ENCODE data around the gene PRPF40A.

The PRPF40A gene

DNA sequence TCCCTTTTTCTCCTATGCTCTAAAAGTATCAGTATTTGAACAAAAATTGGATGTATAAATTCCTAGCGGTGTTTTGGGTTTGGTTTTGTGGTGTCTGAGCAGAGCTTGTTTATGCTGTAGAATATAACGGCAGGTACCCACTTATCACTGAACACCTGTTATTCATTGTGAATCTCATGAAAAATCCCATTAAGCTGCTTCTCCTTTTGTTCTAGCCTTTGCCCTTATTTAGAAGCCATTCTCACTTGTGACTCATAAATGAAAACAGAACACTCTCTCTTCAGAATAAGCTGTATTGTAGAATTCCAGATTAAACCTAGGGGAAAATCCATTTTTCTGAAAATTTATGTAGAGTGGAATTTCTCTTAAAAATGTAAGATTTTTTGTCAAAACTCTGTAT is 104.0 kb downstream of the PRPF40A start:
- DNase-seq, result no peak

DNA sequence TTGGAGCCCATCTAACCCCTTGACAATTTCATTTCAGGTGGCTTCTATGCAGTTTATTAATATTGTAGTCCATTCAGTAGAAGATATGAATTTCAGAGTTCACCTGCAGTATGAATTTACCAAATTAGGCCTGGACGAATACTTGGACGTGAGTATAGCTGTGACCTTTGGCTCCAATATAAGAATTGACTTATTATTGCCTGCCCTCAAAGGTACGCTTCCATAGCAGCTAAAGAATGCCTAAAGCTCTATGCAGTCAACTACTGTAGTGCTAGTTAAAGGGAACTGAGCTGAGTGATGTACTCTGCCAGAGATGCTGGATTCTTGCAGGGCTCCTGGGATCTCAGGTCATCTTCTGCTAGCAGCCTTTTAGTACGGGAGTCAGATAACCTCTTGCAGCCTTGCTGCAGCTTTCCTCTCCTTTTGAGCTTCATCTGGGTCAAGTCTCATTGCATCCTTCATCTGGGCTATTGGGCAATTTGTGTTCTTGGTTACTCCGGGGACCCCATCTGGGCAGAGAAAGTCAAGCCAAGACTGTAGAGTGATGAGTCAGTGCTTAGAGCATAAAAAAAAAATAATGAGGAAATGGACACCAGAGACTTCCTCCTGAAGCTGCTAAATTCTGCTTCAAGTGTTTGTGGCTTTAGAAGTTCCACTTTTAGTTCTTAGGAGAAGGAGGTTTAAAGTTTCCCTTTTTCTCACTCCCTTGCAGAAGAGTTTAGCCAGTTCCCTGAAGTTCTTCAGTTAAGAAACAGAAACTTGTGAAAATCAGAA is 105.6 kb downstream of the PRPF40A start:
- DNase-seq, result no peak

DNA sequence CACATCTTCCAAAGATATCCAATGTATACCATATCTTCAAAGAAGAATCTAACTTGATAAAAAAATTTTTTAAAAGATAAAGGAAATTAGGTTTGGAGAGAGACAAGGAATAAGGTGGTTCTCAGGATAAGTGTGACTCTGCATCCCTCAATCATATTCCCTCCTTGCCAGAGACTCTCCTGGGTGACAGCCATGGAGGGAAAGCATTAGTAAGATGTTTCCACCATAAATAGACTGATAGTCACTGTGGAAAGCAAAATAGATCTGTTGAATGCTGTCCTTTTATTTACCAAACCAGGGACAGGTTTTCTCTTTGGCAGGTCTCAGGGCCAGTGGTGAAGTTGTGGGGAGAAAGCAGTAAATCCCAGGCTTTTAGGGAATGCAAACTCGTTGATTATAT is 107.6 kb downstream of the PRPF40A start:
- no peak for DNase-seq

DNA sequence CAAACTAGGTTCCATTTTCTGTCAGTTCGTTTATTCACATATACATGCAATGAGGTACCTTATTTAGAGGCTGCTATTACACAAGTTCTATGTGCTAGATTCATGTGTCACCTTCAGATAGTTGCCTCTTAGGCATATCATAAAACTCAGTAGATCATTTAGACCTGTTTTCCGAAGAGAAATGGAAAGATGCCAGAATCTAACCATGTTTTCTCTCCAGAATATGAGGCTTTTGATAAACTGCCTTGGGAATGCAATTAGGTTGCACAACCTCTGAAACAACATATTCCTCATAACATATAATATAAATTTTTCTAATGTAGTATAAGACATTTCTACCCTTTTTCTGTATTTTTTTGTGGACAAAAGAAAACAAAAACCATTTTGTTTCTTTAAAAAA is 108.1 kb downstream of the PRPF40A start:
- no peak for DNase-seq

DNA sequence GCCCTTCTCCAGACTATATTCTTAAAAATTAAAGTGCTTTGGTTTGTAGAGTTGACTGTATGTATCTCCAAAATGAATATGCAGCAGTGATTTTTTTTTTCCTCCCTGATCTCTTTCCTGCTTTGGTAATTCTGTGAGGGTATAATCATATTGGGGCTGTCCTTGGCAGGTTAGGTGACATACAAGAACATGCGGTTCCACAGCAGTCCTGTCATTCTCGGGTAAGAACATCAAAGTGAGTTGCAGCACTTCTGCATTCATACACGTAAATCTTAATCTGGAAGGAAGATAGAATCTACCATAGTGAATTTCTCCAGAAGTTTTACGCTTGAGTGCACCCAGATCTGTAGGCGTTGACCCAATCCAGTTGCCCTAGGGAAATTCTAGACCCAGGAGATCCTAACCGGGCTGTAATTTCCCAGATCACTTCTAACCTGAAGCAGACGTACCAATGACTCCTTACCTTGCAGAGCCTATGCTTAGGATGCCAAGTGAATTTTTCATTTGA is 109.4 kb downstream of the PRPF40A start:
- no peak for DNase-seq

DNA sequence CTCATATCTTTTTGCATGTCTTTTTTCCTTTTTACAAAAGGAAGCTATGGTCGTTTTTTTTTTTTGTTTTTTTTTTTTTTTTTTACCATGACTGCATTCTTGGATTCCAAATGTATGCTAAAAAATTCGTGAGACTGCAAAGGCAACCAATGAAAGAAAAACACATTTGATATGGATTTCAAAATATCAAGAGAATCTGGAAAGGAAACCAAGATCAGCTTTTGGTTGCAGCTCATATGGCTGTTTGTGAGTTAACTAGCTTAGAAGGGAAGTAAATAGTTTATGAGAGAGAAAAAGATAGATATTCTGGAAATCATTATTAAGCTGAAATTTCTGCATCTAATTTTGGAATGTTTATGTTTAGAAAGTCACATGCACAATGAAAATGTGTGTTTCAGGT is 110.3 kb downstream of the PRPF40A start:
- no peak for DNase-seq

DNA sequence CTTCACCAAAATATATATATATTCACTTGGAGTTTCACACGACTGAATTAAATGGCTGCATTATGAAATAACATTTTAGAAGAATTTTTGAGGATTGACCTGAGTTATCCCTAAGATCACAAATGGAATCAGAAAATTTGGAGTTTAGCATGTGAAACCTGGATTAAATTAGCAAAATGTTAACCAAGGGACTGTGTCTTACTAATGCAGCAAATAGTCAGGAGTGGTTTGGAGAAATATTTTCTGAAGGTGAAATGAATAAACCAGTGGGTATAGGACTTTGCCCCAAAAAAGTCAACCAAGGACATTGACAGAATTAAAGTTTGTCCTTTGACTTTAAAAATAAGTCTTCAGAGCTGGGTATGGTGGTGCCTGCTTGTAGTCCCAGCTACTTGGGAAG is 111.2 kb downstream of the PRPF40A start:
- DNase-seq, result no peak

DNA sequence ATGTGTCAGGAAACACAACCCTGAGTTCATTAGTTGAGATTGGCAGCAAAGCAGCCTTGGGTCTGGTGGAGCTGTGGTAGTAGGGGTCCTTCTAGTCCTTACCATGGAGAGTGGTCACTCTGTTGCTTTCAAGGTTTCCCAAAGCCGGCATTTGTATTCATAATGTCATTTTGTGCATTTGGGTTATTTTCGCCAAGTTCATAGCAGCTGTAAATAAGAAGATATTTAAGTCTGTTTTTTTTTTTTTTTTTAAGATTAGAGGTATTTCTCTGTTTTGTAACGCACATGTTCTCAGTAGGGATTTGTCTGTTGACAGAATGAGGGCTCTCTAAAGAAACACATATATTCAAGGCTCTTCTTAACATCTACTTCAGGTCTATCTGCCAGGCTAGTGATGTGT is 114.1 kb downstream of the PRPF40A start:
- DNase-seq, result no peak

DNA sequence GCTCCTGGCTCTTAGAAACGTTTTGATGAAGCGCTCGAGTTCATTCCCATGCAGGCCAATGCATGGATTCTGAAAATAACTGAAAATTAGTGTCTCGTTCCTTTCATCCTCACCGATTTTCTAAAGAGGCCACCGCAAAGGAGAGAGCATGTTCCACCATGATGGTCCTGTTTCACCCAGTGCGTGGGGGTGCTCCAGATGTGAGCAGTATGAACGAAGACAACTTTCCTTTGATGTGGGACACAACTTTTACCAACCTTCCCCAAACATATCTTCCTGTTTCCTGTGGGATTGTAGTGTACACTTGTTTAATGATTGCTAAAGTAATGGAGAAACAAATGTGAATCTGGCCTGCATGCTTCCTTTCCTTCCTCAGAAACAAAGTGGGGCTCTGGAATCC is 114.5 kb downstream of the PRPF40A start:
- DNase-seq, result no peak
